Neural cell (in vitro differentiated cells): ENCODE results near the gene PHKA2. TPM values are rescaled to one million over a fixed set of nuclear protein-coding genes. Genes with fewer than 3 reads are reported as not detected.

Source experiments
- H2AFZ ChIP-seq: fragments of 200-600, 300-800 bp; sonication (generic), shearing (Covaris generic); 2 replicates; pipeline ENCODE4 v1.6.0; 2014; ENCODE audit warnings: low read depth, mild to moderate bottlenecking, antibody characterized with exemption, low read length, moderate library complexity
- H3F3A ChIP-seq: fragments of 200-600 bp; shearing (Covaris generic); 2 replicates; pipeline ENCODE4 v1.6.1; 2016; ENCODE audit warnings: mild to moderate bottlenecking, moderate library complexity, mixed read lengths, antibody characterized with exemption, low read length; ENCODE audit not compliant: insufficient read depth, poor library complexity, severe bottlenecking
- H3K27ac ChIP-seq: fragments of 200-600, 300-800 bp; sonication (generic), shearing (Covaris generic); 2 replicates; pipeline ENCODE4 v1.5.1; 2014; ENCODE audit warnings: mild to moderate bottlenecking, low read length, moderate library complexity
- H3K27me3 ChIP-seq: fragments of 300-800, 200-600 bp; sonication (generic), shearing (Covaris generic); 2 replicates; pipeline ENCODE4 v1.6.0; 2014; ENCODE audit warnings: mild to moderate bottlenecking, low read depth, low read length, moderate library complexity; ENCODE audit not compliant: insufficient read depth
- H3K36me3 ChIP-seq: fragments of 300-800, 200-600 bp; sonication (generic), shearing (Covaris generic); 2 replicates; pipeline ENCODE4 v1.5.1; 2014; ENCODE audit warnings: mild to moderate bottlenecking, antibody characterized with exemption, low read length, moderate library complexity; ENCODE audit not compliant: insufficient read depth
- H3K4me2 ChIP-seq: fragments of 300-800, 200-600 bp; sonication (generic), shearing (Covaris generic); 2 replicates; pipeline ENCODE4 v1.6.0; 2014; ENCODE audit warnings: mild to moderate bottlenecking, low read length
- H3K4me3 ChIP-seq: fragments of 300-800, 200-600 bp; sonication (generic), shearing (Covaris generic); 2 replicates; pipeline ENCODE4 v1.5.1; 2014; ENCODE audit warnings: mild to moderate bottlenecking, low read length, moderate library complexity
- H3K79me2 ChIP-seq: fragments of 200-600 bp; shearing (Covaris generic); replicated peaks from 2 replicates; pipeline ENCODE4 v1.6.0; 2014; ENCODE audit warnings: mild to moderate bottlenecking, low read length, moderate library complexity; ENCODE audit not compliant: insufficient read depth
- H3K9ac ChIP-seq: fragments of 300-800, 200-600 bp; sonication (generic), shearing (Covaris generic); 2 replicates; pipeline ENCODE4 v1.6.1; 2016; ENCODE audit warnings: mild to moderate bottlenecking, low read length, mixed read lengths
- H3K9me2 ChIP-seq: fragments of 200-600 bp; shearing (Covaris generic); 2 replicates; pipeline ENCODE4 v1.6.1; 2016; ENCODE audit warnings: mild to moderate bottlenecking, low read length, mixed read lengths; ENCODE audit not compliant: insufficient read depth
- H3K9me3 ChIP-seq: fragments of 200-600, 300-800 bp; sonication (generic), shearing (Covaris generic); 2 replicates; pipeline ENCODE4 v1.6.1; 2016; ENCODE audit warnings: mild to moderate bottlenecking, mixed run types, low read length, moderate library complexity, mixed read lengths
- H4K20me1 ChIP-seq: fragments of 200-600 bp; shearing (Covaris generic); 2 replicates; pipeline ENCODE4 v1.6.1; 2016; ENCODE audit warnings: mild to moderate bottlenecking, mixed run types; ENCODE audit not compliant: insufficient read depth
- CTCF ChIP-seq: fragments of 450-650 bp; IDR thresholded peaks from 2 replicates; pipeline ENCODE4 v1.5.1; 2014; ENCODE audit warnings: antibody characterized with exemption, mild to moderate bottlenecking, moderate library complexity; ENCODE audit not compliant: poor library complexity, severe bottlenecking
- EP300 ChIP-seq: fragments of 450-650 bp; conservative IDR thresholded peaks from 2 replicates; pipeline ENCODE4 v1.6.1; 2014; ENCODE audit warnings: antibody characterized with exemption, mild to moderate bottlenecking, moderate library complexity; ENCODE audit not compliant: poor library complexity, severe bottlenecking
- EZH2 ChIP-seq: fragments of 200-600, 300-800 bp; shearing (Covaris generic), sonication (generic); IDR thresholded peaks from 2 replicates; pipeline ENCODE4 v1.6.1; 2014; ENCODE audit warnings: antibody characterized with exemption, low read length, borderline replicate concordance, mild to moderate bottlenecking; ENCODE audit not compliant: insufficient read depth, poor library complexity, severe bottlenecking
- MXI1 ChIP-seq: fragments of 450-650 bp; conservative IDR thresholded peaks from 2 replicates; pipeline ENCODE4 v1.6.1; 2014; ENCODE audit warnings: antibody characterized with exemption, mild to moderate bottlenecking; ENCODE audit not compliant: poor library complexity, severe bottlenecking
- POLR2AphosphoS5 ChIP-seq: IDR thresholded peaks from 2 replicates; pipeline ENCODE4 v1.6.1; 2012
- RAD21 ChIP-seq: fragments of 450-650 bp; conservative IDR thresholded peaks from 2 replicates; pipeline ENCODE4 v1.6.1; 2014; ENCODE audit warnings: antibody characterized with exemption, mild to moderate bottlenecking, moderate library complexity
- SMC3 ChIP-seq: fragments of 450-650 bp; conservative IDR thresholded peaks from 2 replicates; pipeline ENCODE4 v1.6.1; 2014; ENCODE audit warnings: antibody characterized with exemption, mild to moderate bottlenecking, moderate library complexity; ENCODE audit not compliant: poor library complexity
- TAF1 ChIP-seq: IDR thresholded peaks from 2 replicates; pipeline ENCODE4 v1.6.1; 2012; ENCODE audit warnings: low read depth
- polyA plus RNA-seq: library from polyadenylated mRNA; depleted of rRNA; stranded (reverse); fragments of >200 nt; gene quantifications from 2 replicates; pipeline ENCODE4 v1.2.3, GENCODE V29; 2014
- TF ChIP-seq, protein P1 (sequence below): IDR thresholded peaks from 2 replicates; pipeline ENCODE4 v1.6.1; 2012; ENCODE audit warnings: borderline replicate concordance

The PHKA2 gene
- polyA plus RNA-seq, 1 donor from 2014 or later, result 9.6 TPM

DNA sequence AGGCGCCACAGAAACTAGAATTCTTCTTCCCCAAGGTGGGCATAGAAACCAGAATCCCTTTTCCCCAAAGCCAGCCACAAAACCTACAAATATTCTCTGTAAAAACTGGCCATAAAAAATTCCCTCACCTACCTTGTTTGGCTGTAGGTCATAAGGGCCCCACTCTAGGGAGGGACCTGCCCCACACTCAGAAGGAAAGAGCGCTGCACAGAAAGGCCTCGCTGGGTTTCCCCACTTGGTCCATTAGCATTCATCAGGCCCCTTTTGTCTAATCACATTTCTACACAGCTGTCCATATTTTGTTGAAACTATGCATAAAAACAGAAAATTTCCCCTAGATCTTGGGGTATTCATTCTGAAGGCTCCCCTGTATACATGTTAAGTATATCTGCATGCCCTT lies 54.1 kb downstream of the PHKA2 start:
- no peaks in the 10 kb centered on the region for H3K9me2 ChIP-seq
- H3K79me2 ChIP-seq, result no peaks in the 10 kb centered on the region
- no peak overlapping the region for H3K27ac ChIP-seq
- H3K9ac ChIP-seq, result no peak overlapping the region
- H3F3A ChIP-seq, result no peaks in the 10 kb centered on the region
- no peaks in the 10 kb centered on the region for H3K27me3 ChIP-seq
- H3K4me2 ChIP-seq, result no peak overlapping the region
- no peaks in the 10 kb centered on the region for H3K36me3 ChIP-seq
- H2AFZ ChIP-seq, result no peak overlapping the region
- no peaks in the 10 kb centered on the region for H4K20me1 ChIP-seq
- no peak overlapping the region for H3K4me3 ChIP-seq
- H3K9me3 ChIP-seq, result no peaks in the 10 kb centered on the region
- TF ChIP-seq TAF1, result no peak
- no peak for TF ChIP-seq MXI1
- TF ChIP-seq EZH2, result no peak
- TF ChIP-seq, protein P1, sequence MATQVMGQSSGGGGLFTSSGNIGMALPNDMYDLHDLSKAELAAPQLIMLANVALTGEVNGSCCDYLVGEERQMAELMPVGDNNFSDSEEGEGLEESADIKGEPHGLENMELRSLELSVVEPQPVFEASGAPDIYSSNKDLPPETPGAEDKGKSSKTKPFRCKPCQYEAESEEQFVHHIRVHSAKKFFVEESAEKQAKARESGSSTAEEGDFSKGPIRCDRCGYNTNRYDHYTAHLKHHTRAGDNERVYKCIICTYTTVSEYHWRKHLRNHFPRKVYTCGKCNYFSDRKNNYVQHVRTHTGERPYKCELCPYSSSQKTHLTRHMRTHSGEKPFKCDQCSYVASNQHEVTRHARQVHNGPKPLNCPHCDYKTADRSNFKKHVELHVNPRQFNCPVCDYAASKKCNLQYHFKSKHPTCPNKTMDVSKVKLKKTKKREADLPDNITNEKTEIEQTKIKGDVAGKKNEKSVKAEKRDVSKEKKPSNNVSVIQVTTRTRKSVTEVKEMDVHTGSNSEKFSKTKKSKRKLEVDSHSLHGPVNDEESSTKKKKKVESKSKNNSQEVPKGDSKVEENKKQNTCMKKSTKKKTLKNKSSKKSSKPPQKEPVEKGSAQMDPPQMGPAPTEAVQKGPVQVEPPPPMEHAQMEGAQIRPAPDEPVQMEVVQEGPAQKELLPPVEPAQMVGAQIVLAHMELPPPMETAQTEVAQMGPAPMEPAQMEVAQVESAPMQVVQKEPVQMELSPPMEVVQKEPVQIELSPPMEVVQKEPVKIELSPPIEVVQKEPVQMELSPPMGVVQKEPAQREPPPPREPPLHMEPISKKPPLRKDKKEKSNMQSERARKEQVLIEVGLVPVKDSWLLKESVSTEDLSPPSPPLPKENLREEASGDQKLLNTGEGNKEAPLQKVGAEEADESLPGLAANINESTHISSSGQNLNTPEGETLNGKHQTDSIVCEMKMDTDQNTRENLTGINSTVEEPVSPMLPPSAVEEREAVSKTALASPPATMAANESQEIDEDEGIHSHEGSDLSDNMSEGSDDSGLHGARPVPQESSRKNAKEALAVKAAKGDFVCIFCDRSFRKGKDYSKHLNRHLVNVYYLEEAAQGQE, result no peak
- TF ChIP-seq RAD21, result no peak

DNA sequence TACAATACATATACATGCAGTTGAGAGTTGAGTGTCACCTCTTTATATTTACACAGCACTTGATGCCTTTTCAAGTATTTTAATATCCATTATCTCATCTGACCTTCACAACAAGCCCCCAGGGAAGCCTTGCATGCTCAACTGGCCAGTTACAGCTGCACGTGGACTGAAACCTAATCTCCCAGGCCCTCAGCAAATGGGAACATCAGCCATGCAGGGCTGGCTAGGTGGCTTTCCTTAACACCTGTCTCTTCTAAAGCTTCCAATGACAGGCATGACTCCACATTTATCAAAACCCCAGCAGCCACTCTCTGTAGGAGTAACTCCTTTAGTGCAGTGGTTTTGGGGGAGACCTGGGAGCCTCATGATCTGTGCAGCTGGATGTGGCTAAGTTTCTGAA lies 56.4 kb downstream of the PHKA2 start:
- Histone ChIP-seq H3K4me2 (no peak overlapping the region), H2AFZ (no peak overlapping the region), H3F3A (no peaks in the 10 kb centered on the region), H3K9ac (no peak overlapping the region), H3K4me3 (no peak overlapping the region), H3K9me2 (no peaks in the 10 kb centered on the region), H3K36me3 (no peaks in the 10 kb centered on the region), H3K9me3 (no peaks in the 10 kb centered on the region), H3K79me2 (no peaks in the 10 kb centered on the region), H4K20me1 (no peaks in the 10 kb centered on the region), H3K27me3 (no peaks in the 10 kb centered on the region), H3K27ac (no peak overlapping the region)
- TF ChIP-seq POLR2AphosphoS5 (no peak), EP300 (no peak), MXI1 (no peak), EZH2 (no peak), CTCF (no peak), SMC3 (no peak), RAD21 (no peak), TAF1 (no peak)
- TF ChIP-seq, protein P1, result no peak
